ENCODE data around the gene KCNN3. TPM values are rescaled to one million over a fixed set of nuclear protein-coding genes. Genes with fewer than 3 reads are reported as not detected.
A peak's percentile ranks its signal among the peaks of the same experiment; 100 is the strongest.

Gene KCNN3
- total and polyA plus RNA-seq, 2 of the 8 experiments (the other 6 are each of a cell fraction or from before 2014, with no cell fraction given), result 2.8 to 3.7 TPM

GRCh38 chr1:154846565-154847442, 23.3 kb downstream of the KCNN3 start:
- Histone ChIP-seq H2BK12ac (ENCODE audit: low read depth, low read length) (no peak overlapping the region), H4K20me1 (replicated peaks in 1 of 2; ENCODE audit: control insufficient read depth in 1 of 2, insufficient read depth in 2 of 2, low read length in 2 of 2) (no peaks in the 10 kb centered on the region), H3K14ac (ENCODE audit: insufficient read length) (no peak overlapping the region), H3K56ac (replicated peaks; ENCODE audit: insufficient read length, low read depth, low read length) (no peak overlapping the region), H3K4me2 (ENCODE audit: insufficient read depth in 1 of 2, low read depth in 2 of 2, low read length in 2 of 2) (no peak overlapping the region), H3K18ac (ENCODE audit: extremely low read depth, low read length) (no peak overlapping the region), H2AK5ac (ENCODE audit: low read depth, low read length) (no peak overlapping the region), H4K91ac (replicated peaks; ENCODE audit: insufficient read length, low read length) (no peak overlapping the region), H3K4me3 (ENCODE audit: extremely low read depth in 1 of 4, insufficient read depth in 2 of 4, low read depth in 3 of 4, low read length in 4 of 4) (no peak overlapping the region), H3K36me3 (ENCODE audit: control insufficient read depth in 2 of 4, insufficient read depth in 4 of 4, low read length in 3 of 4) (no peaks in the 10 kb centered on the region), H3K23me2 (ENCODE audit: low read depth, low read length) (peaks cover 2% of the 10 kb centered on the region; the same call in 1 of the 2 replicates), H4K5ac (ENCODE audit: insufficient read length, low read depth, low read length) (no peak overlapping the region), H2AFZ (ENCODE audit: low read length) (no peak overlapping the region), H3K4me1 (replicated peaks in 1 of 4; ENCODE audit: control insufficient read depth in 3 of 4, insufficient read depth in 4 of 4, low read length in 3 of 4) (peaks cover 3 to 18% (median 8%) of the 10 kb centered on the region in 4 experiments; a peak in 6 of 7 replicates), H3K4ac (replicated peaks; ENCODE audit: insufficient read length, low read depth, low read length) (no peak overlapping the region), H2BK5ac (ENCODE audit: low read depth, low read length) (0 out of 2 replicates have a peak overlapping the region, but pooled peaks have one; percentile 44), H3K27me3 (replicated peaks in 1 of 4; ENCODE audit: control insufficient read depth in 3 of 4, extremely low read depth in 1 of 4, insufficient read depth in 3 of 4, low read length in 3 of 4) (no peaks in the 10 kb centered on the region), H3K79me2 (ENCODE audit: control insufficient read depth in 1 of 2, insufficient read depth in 2 of 2, low read length in 2 of 2) (no peaks in the 10 kb centered on the region), H2BK15ac (ENCODE audit: low read length) (0 out of 2 replicates have a peak overlapping the region, but pooled peaks have one; percentile 29), H3K79me1 (ENCODE audit: low read depth, low read length) (no peaks in the 10 kb centered on the region), H3K9ac (replicated peaks in 1 of 4; ENCODE audit: extremely low read depth in 1 of 4, low read depth in 3 of 4, low read length in 3 of 4) (no peak overlapping the region; a peak in 1 of 7 replicates), H3K27ac (ENCODE audit: low read depth, low read length) (no peak overlapping the region), H3K23ac (ENCODE audit: insufficient read length) (no peak overlapping the region), H2BK120ac (replicated peaks; ENCODE audit: low read depth, low read length) (no peak overlapping the region), H2BK20ac (ENCODE audit: low read length) (no peak overlapping the region), H4K8ac (ENCODE audit: extremely low read depth, insufficient read depth, low read length) (no peak overlapping the region; the same call in 1 of the 2 replicates), H3K9me3 (ENCODE audit: insufficient read depth in 2 of 2, low read depth in 1 of 2, low read length in 1 of 2) (no peaks in the 10 kb centered on the region)
- TF ChIP-seq HDAC6 (IDR thresholded peaks at IDR 0.05; ENCODE audit: low read depth, low read length) (no peak), TCF12 (IDR thresholded peaks at IDR 0.05; ENCODE audit: low read depth, low read length) (no peak), CTCF (IDR thresholded peaks at IDR 0.05; ENCODE audit: control extremely low read depth in 1 of 3, insufficient read depth in 1 of 3, low read depth in 1 of 3, low read length in 3 of 3) (no peak), SUZ12 (IDR thresholded peaks at IDR 0.05; ENCODE audit: low read length) (no peak), KDM4A (IDR thresholded peaks at IDR 0.05; ENCODE audit: low read depth, low read length, severe bottlenecking) (no peak), MAX (IDR thresholded peaks at IDR 0.05) (no peak), E2F6 (IDR thresholded peaks at IDR 0.05) (no peak)
- ChIA-PET CTCF (ENCODE audit: partially characterized antibody) (interaction anchor here (1.1 to 3.3 kb wide), 6 partner anchors 9 to 177 kb away, joined by 3 to 15 read pairs (median 6); no protein-coding TSS in a partner anchor), POLR2A (ENCODE audit: partially characterized antibody) (no interaction called here)
- 75% methylated on average over 18 of the region's 19 CpGs; no CpG with 5 or more reads in 1 of the 2 experiments for WGBS, 2 experiments (ENCODE audit: extremely low coverage in 1 of 2, insufficient coverage in 1 of 2, insufficient read length in 1 of 2, insufficient replicate concordance in 2 of 2, low coverage in 1 of 2, low lambda C conversion rate in 2 of 2, missing lambda C conversion rate in 1 of 2)
- FAIRE-seq (no peak), DNase-seq (ENCODE audit: low read depth in 1 of 2, low spot score in 2 of 2) (no peak)
